ENCODE data around the gene TRIM28. TPM values are rescaled to one million over a fixed set of nuclear protein-coding genes. Genes with fewer than 3 reads are reported as not detected.

TRIM28 gene
- total and polyA plus RNA-seq, 9 of the 15 experiments (the other 6 are each of a cell fraction or from before 2014, with no cell fraction given): 12.1 to 797 (median 490) TPM

DNA sequence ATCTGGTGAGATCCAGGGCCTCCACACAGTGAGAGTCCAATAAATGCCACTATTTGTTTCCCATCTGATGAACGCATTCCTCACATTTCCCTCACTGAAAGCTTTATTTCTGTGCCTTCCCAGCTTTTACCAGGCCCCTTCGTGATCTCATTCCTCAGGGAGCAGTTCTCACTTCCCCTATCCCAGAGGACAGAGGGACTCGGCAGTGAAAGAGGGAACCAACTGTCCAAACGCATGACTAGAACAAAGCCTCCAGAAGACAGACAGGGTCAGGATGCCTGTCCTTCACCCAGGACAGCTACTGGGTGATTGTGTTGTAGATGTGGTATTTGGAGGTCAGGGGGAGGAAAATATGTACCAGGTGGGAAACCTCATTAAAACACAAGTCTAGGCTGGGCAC, 22.2 kb upstream of the TRIM28 start:
- DNase-seq (ENCODE audit: extremely low read depth in 1 of 4, low spot score in 3 of 4): no peak
- Histone ChIP-seq H3K9me1 (ENCODE audit: control insufficient read depth, insufficient read depth, low read length) (peaks cover 3% of the 10 kb centered on the region), H3K36me3 (ENCODE audit: control insufficient read depth, insufficient read depth, low read length) (peaks cover 11% of the 10 kb centered on the region; the same call in 1 of the 3 replicates), H4K20me1 (replicated peaks; ENCODE audit: control insufficient read depth, insufficient read depth, low read length) (no peaks in the 10 kb centered on the region), H3K4me1 (replicated peaks in 1 of 2; ENCODE audit: control insufficient read depth in 2 of 2, insufficient read depth in 2 of 2, low read length in 2 of 2) (peaks cover 9 to 39% of the 10 kb centered on the region in 2 experiments), H3K9me3 (replicated peaks; ENCODE audit: control insufficient read depth, insufficient read depth, low read depth, low read length) (no peaks in the 10 kb centered on the region), H3K27me3 (ENCODE audit: control insufficient read depth in 2 of 2, insufficient read depth in 2 of 2, low read length in 2 of 2) (no peaks in the 10 kb centered on the region), H3K79me2 (ENCODE audit: control insufficient read depth, insufficient read depth, low read length) (peaks cover 35% of the 10 kb centered on the region), H3K9ac (ENCODE audit: insufficient read depth in 1 of 2, low read depth in 2 of 2, low read length in 2 of 2) (no peak overlapping the region), H2AFZ (ENCODE audit: low read depth, low read length) (no peak overlapping the region), H3K4me2 (ENCODE audit: insufficient read depth, low read length) (no peak overlapping the region), H3K27ac (ENCODE audit: extremely low read depth, low read depth, low read length) (no peak overlapping the region), H3K4me3 (no peak overlapping the region)
- intact Hi-C loops (cut with micrococcal nuclease): loop anchor here (2.0 kb wide), 1 partner anchor 53 kb away; no protein-coding TSS in a partner anchor
- TF ChIP-seq, protein P1, sequence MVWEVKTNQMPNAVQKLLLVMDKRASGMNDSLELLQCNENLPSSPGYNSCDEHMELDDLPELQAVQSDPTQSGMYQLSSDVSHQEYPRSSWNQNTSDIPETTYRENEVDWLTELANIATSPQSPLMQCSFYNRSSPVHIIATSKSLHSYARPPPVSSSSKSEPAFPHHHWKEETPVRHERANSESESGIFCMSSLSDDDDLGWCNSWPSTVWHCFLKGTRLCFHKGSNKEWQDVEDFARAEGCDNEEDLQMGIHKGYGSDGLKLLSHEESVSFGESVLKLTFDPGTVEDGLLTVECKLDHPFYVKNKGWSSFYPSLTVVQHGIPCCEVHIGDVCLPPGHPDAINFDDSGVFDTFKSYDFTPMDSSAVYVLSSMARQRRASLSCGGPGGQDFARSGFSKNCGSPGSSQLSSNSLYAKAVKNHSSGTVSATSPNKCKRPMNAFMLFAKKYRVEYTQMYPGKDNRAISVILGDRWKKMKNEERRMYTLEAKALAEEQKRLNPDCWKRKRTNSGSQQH (CRISPR knock-in tag; IDR thresholded peaks at IDR 0.05): no peak
- TF ChIP-seq ZNF232 (CRISPR knock-in tag; IDR thresholded peaks at IDR 0.05): no peak
- no peak for TF ChIP-seq ZNF197 (CRISPR knock-in tag; IDR thresholded peaks at IDR 0.05; ENCODE audit: low read depth)
- no peak for TF ChIP-seq GATA2 (CRISPR knock-in tag; IDR thresholded peaks at IDR 0.05)
- TF ChIP-seq, protein P2, sequence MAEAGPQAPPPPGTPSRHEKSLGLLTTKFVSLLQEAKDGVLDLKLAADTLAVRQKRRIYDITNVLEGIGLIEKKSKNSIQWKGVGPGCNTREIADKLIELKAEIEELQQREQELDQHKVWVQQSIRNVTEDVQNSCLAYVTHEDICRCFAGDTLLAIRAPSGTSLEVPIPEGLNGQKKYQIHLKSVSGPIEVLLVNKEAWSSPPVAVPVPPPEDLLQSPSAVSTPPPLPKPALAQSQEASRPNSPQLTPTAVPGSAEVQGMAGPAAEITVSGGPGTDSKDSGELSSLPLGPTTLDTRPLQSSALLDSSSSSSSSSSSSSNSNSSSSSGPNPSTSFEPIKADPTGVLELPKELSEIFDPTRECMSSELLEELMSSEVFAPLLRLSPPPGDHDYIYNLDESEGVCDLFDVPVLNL (CRISPR knock-in tag; IDR thresholded peaks at IDR 0.05; ENCODE audit: low read depth): no peak
- TF ChIP-seq, protein P3, sequence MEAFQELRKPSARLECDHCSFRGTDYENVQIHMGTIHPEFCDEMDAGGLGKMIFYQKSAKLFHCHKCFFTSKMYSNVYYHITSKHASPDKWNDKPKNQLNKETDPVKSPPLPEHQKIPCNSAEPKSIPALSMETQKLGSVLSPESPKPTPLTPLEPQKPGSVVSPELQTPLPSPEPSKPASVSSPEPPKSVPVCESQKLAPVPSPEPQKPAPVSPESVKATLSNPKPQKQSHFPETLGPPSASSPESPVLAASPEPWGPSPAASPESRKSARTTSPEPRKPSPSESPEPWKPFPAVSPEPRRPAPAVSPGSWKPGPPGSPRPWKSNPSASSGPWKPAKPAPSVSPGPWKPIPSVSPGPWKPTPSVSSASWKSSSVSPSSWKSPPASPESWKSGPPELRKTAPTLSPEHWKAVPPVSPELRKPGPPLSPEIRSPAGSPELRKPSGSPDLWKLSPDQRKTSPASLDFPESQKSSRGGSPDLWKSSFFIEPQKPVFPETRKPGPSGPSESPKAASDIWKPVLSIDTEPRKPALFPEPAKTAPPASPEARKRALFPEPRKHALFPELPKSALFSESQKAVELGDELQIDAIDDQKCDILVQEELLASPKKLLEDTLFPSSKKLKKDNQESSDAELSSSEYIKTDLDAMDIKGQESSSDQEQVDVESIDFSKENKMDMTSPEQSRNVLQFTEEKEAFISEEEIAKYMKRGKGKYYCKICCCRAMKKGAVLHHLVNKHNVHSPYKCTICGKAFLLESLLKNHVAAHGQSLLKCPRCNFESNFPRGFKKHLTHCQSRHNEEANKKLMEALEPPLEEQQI (IDR thresholded peaks at IDR 0.05): no peak
- no TSS peak for BruUV-seq (replicated peaks)
- no peak for ATAC-seq
- ChIA-PET CTCF (ENCODE audit: low intra/inter-chr PET ratio) (no interaction called here), POLR2A (interaction anchor here (0.6 to 1.7 kb wide), 3 partner anchors 22 to 63 kb away, joined by 3 to 5 read pairs (median 3); partner anchors contain the start of genes CHMP2A and TRIM28)
- in situ Hi-C loops (cut with MboI): no loop called here
- WGBS (ENCODE audit: insufficient coverage, low coverage, missing lambda C conversion rate): 59% methylated on average over 4 of the region's 4 CpGs
- no peak for FAIRE-seq

All from K562 (cell line).